Measurements from ENCODE around the gene GPRC5C.

Gene GPRC5C

GRCh38 chr17:74389937-74390679 is 41.8 kb upstream of the GPRC5C start:
- TF ChIP-seq SPI1 (IDR thresholded peaks at IDR 0.05; ENCODE audit: borderline replicate concordance, low read depth), result no peak

GRCh38 chr17:74390680-74391653 is 40.9 kb upstream of the GPRC5C start:
- no peak for TF ChIP-seq GABPA (IDR thresholded peaks at IDR 0.05; ENCODE audit: low read depth)
- no peak for TF ChIP-seq SPI1 (IDR thresholded peaks at IDR 0.05; ENCODE audit: borderline replicate concordance, low read depth)
- no peak for TF ChIP-seq CTCF (IDR thresholded peaks at IDR 0.05; ENCODE audit: insufficient read depth, low read length)
- TF ChIP-seq REST (IDR thresholded peaks at IDR 0.05; ENCODE audit: insufficient replicate concordance, low read depth), result no peak
- TF ChIP-seq POLR2AphosphoS5 (IDR thresholded peaks at IDR 0.05; ENCODE audit: low read depth), result no peak

More at GRCh38 chr17:74389937-74390679, 41.8 kb upstream of the GPRC5C start:
- Histone ChIP-seq H3K27ac (replicated peaks) (peak overlapping the region; percentile 73), H3K4me3 (replicated peaks; ENCODE audit: insufficient read depth, low read length) (no peak overlapping the region), H3K27me3 (ENCODE audit: insufficient read depth, poor library complexity, severe bottlenecking) (no peaks in the 10 kb centered on the region)
- DNase-seq (ENCODE audit: low read depth in 1 of 2, low spot score in 1 of 2), result no peak

GRCh38 chr17:74391771-74392170 is 40.1 kb upstream of the GPRC5C start:
- H3K27ac ChIP-seq (replicated peaks), result peak overlapping the region; percentile 56
- TF ChIP-seq GABPA (IDR thresholded peaks at IDR 0.05; ENCODE audit: low read depth), result no peak
- TF ChIP-seq POLR2AphosphoS5 (IDR thresholded peaks at IDR 0.05; ENCODE audit: low read depth), result peak; percentile 62; the same call in 1 of the 2 replicates
- no peak for TF ChIP-seq CTCF (IDR thresholded peaks at IDR 0.05; ENCODE audit: insufficient read depth, low read length)
- no peak for TF ChIP-seq REST (IDR thresholded peaks at IDR 0.05; ENCODE audit: insufficient replicate concordance, low read depth)
- peak; percentile 85 for TF ChIP-seq SPI1 (IDR thresholded peaks at IDR 0.05; ENCODE audit: borderline replicate concordance, low read depth)
- peak in 1 of 2 experiments; percentile 79 for DNase-seq (ENCODE audit: low read depth in 1 of 2, low spot score in 1 of 2)
- H3K27me3 ChIP-seq (ENCODE audit: insufficient read depth, poor library complexity, severe bottlenecking), result no peaks in the 10 kb centered on the region
- H3K4me3 ChIP-seq (replicated peaks; ENCODE audit: insufficient read depth, low read length), result no peak overlapping the region

More at GRCh38 chr17:74390680-74391653, 40.9 kb upstream of the GPRC5C start:
- peak in 1 of 2 experiments; percentile 62 for DNase-seq (ENCODE audit: low read depth in 1 of 2, low spot score in 1 of 2)
- Histone ChIP-seq H3K27ac (replicated peaks) (peak overlapping the region; percentile 56), H3K27me3 (ENCODE audit: insufficient read depth, poor library complexity, severe bottlenecking) (no peaks in the 10 kb centered on the region), H3K4me3 (replicated peaks; ENCODE audit: insufficient read depth, low read length) (no peak overlapping the region)

- no peak for TF ChIP-seq POLR2AphosphoS5 (IDR thresholded peaks at IDR 0.05; ENCODE audit: low read depth)
- Histone ChIP-seq H3K4me3 (replicated peaks; ENCODE audit: insufficient read depth, low read length) (no peak overlapping the region), H3K27ac (replicated peaks) (no peak overlapping the region), H3K27me3 (ENCODE audit: insufficient read depth, poor library complexity, severe bottlenecking) (no peaks in the 10 kb centered on the region)
- no peak for DNase-seq (ENCODE audit: low read depth in 1 of 2, low spot score in 1 of 2)
These were observed 39.0 kb upstream of the GPRC5C start for GRCh38 chr17:74392848-74393247.
